Endothelial cell of umbilical vein (primary cell): ENCODE data around the gene GRM4. TPM values are rescaled to one million over a fixed set of nuclear protein-coding genes. Genes with fewer than 3 reads are reported as not detected.

Source experiments
- BruUV-seq: library from RNA; stranded (reverse); fragments of 400-500 nt; replicated peaks from 2 replicates; lab custom pipeline; 2021; lab: Mats Ljungman, UMichigan
- CTCF ChIA-PET: fragments of 300-600, 350-600 bp; sonication (Branson Sonifier 250); formaldehyde crosslinking; loops from one replicate; lab custom pipeline; 2021; ENCODE audit warnings: antibody characterized with exemption, inconsistent platforms; lab: Charles Lee
- POLR2A ChIA-PET: fragments of 300-600, 350-600 bp; sonication (Branson Sonifier 250); formaldehyde crosslinking; loops from one replicate; lab custom pipeline; 2021; ENCODE audit warnings: antibody characterized with exemption, inconsistent platforms; lab: Charles Lee
- DNase-seq: peaks from one replicate; pipeline ENCODE4 v3.0.0-alpha.2; 2011; ENCODE audit warnings: low read depth, low spot score
- FAIRE-seq: peaks from 2 replicates; lab custom pipeline; 2011; peaks lifted over from hg19 to GRCh38; lab: Jason Lieb, UNC
- H2AFZ ChIP-seq: 2 replicates; pipeline ENCODE4 v1.6.0; 2012; ENCODE audit warnings: low read depth, low read length, control low read depth, inconsistent platforms
- H3K27ac ChIP-seq: 2 replicates; pipeline ENCODE4 v1.5.1; 2011; ENCODE audit warnings: low read depth, mild to moderate bottlenecking, control low read depth, low read length, moderate library complexity; ENCODE audit not compliant: insufficient read depth
- H3K27me3 ChIP-seq, 2 experiments: 2 replicates each; pipeline versions ENCODE4 v1.6.0 to v1.6.1; 2011; ENCODE audit warnings: low read length in 2 of 2, mixed read lengths in 1 of 2; ENCODE audit not compliant: control insufficient read depth in 2 of 2, insufficient read depth in 2 of 2
- H3K36me3 ChIP-seq, 2 experiments: 2 replicates in 1 of 2; 3 replicates in 1 of 2; pipeline ENCODE4 v1.5.1; 2011; ENCODE audit warnings: low read length in 2 of 2, mild to moderate bottlenecking in 1 of 2, moderate library complexity in 1 of 2; ENCODE audit not compliant: control insufficient read depth in 2 of 2, insufficient read depth in 2 of 2; ENCODE audit errors: extremely low read depth in 1 of 2
- H3K4me1 ChIP-seq: 3 replicates; pipeline ENCODE4 v1.5.1; 2011; ENCODE audit warnings: mild to moderate bottlenecking, low read length; ENCODE audit not compliant: control insufficient read depth, insufficient read depth; ENCODE audit errors: extremely low read depth
- H3K4me2 ChIP-seq: 2 replicates; pipeline ENCODE4 v1.6.1; 2011; ENCODE audit warnings: low read length, control low read depth, mixed read lengths; ENCODE audit not compliant: insufficient read depth
- H3K4me3 ChIP-seq, 3 experiments: fragments of 200-600 bp in 1 of 3; sonication (generic), shearing (Covaris generic) in 1 of 3; replicated peaks in 1 of 3; 2 replicates each; pipeline ENCODE4 v1.5.1; 2011 to 2016; ENCODE audit warnings: control low read depth in 3 of 3, low read length in 3 of 3, mild to moderate bottlenecking in 2 of 3, inconsistent platforms in 1 of 3, low read depth in 1 of 3, moderate library complexity in 1 of 3; ENCODE audit not compliant: insufficient read depth in 1 of 3
- H3K79me2 ChIP-seq: 2 replicates; pipeline ENCODE4 v1.6.0; 2012; ENCODE audit warnings: low read length, inconsistent platforms; ENCODE audit not compliant: control insufficient read depth, insufficient read depth
- H3K9ac ChIP-seq: replicated peaks from 2 replicates; pipeline ENCODE3; 2011; ENCODE audit warnings: low read length, control low read depth; ENCODE audit not compliant: insufficient read depth; ENCODE audit errors: extremely low read depth
- H3K9me1 ChIP-seq: replicated peaks from 3 replicates; pipeline ENCODE4 v1.6.0; 2011; ENCODE audit warnings: mild to moderate bottlenecking, low read length; ENCODE audit not compliant: control insufficient read depth, insufficient read depth; ENCODE audit errors: extremely low read depth
- H3K9me3 ChIP-seq: replicated peaks from 2 replicates; pipeline ENCODE4 v1.5.1; 2012; ENCODE audit warnings: low read length, inconsistent platforms; ENCODE audit not compliant: control insufficient read depth, insufficient read depth
- H4K20me1 ChIP-seq: replicated peaks from 2 replicates; pipeline ENCODE3; 2011; ENCODE audit warnings: mild to moderate bottlenecking, low read length; ENCODE audit not compliant: control insufficient read depth, insufficient read depth; ENCODE audit errors: extremely low read depth
- CTCF ChIP-seq, 2 donors: IDR thresholded peaks; 1 replicate in 1 of 2; 2 replicates in 1 of 2; pipeline ENCODE4 v1.5.1; 2011; ENCODE audit warnings: low read length in 2 of 2, mild to moderate bottlenecking in 2 of 2, moderate library complexity in 2 of 2, control low read depth in 1 of 2, inconsistent platforms in 1 of 2, low read depth in 1 of 2; ENCODE audit not compliant: insufficient read depth in 1 of 2; ENCODE audit errors: extremely low read depth in 1 of 2
- EZH2 ChIP-seq: IDR thresholded peaks from 2 replicates; pipeline ENCODE4 v1.6.1; 2012; ENCODE audit warnings: borderline replicate concordance, low read depth, mild to moderate bottlenecking, moderate library complexity, low read length, inconsistent platforms; ENCODE audit not compliant: severe bottlenecking
- FOS ChIP-seq: IDR thresholded peaks from 2 replicates; pipeline ENCODE4 v1.6.1; 2011; ENCODE audit warnings: mild to moderate bottlenecking, low read length, moderate library complexity, borderline replicate concordance; ENCODE audit not compliant: insufficient read depth
- GATA2 ChIP-seq: IDR thresholded peaks from 2 replicates; pipeline ENCODE4 v1.7.0; 2011; ENCODE audit warnings: low read depth, mild to moderate bottlenecking, moderate library complexity, mixed read lengths, low read length; ENCODE audit not compliant: insufficient read length, insufficient read depth
- JUN ChIP-seq: IDR thresholded peaks from 2 replicates; pipeline ENCODE4 v1.6.1; 2011; ENCODE audit warnings: borderline replicate concordance, low read depth; ENCODE audit not compliant: insufficient read length, insufficient read depth
- MYC ChIP-seq: IDR thresholded peaks from one replicate; pipeline ENCODE4 v1.6.1; 2011; ENCODE audit warnings: mild to moderate bottlenecking, low read depth, low read length
- POLR2A ChIP-seq: IDR thresholded peaks from 2 replicates; pipeline ENCODE4 v1.6.1; 2012; ENCODE audit warnings: low read depth, mild to moderate bottlenecking, control low read depth, low read length
- POLR2AphosphoS5 ChIP-seq: IDR thresholded peaks from 2 replicates; pipeline ENCODE4 v1.6.1; 2012; ENCODE audit warnings: low read depth, mild to moderate bottlenecking, control low read depth, low read length, moderate library complexity; ENCODE audit not compliant: insufficient read depth
- dilution Hi-C: fragments of 300-500 bp; cut with MboI; formaldehyde crosslinking; loops from one replicate; pipeline ENCODE4 v1.15.0; 2019; ENCODE audit warnings: low sequenced_read_pairs; ENCODE audit not compliant: extremely low pct_ligation_motif_present
- intact Hi-C: fragments of 100-400 bp; cut with micrococcal nuclease; formaldehyde crosslinking; loops from one replicate; pipeline ENCODE4 v1.10.0; 2022
- polyA plus RNA-seq, 4 experiments: library from polyadenylated mRNA; depleted of rRNA in 3 of 4; stranded (reverse) in 3 of 4; unstranded in 1 of 4; fragments of >200 nt; gene quantifications; 2 replicates each; pipeline versions ENCODE4 v1.2.1 to v1.2.3, GENCODE V29; 2011 to 2012; ENCODE audit warnings: missing spikeins in 1 of 4
- total RNA-seq: library from RNA; stranded (reverse); gene quantifications from 2 replicates; pipeline ENCODE4 v1.2.3, GENCODE V29; 2021
- TF ChIP-seq, protein P1 (sequence below): IDR thresholded peaks from 2 replicates; pipeline ENCODE4 v1.6.1; 2011; ENCODE audit not compliant: insufficient read depth, insufficient read length

Gene GRM4
- total and polyA plus RNA-seq, 2 donors (not counting 3 experiments of a cell fraction or from before 2014, with no cell fraction given) = 0.03 TPM; not detected in 1

DNA sequence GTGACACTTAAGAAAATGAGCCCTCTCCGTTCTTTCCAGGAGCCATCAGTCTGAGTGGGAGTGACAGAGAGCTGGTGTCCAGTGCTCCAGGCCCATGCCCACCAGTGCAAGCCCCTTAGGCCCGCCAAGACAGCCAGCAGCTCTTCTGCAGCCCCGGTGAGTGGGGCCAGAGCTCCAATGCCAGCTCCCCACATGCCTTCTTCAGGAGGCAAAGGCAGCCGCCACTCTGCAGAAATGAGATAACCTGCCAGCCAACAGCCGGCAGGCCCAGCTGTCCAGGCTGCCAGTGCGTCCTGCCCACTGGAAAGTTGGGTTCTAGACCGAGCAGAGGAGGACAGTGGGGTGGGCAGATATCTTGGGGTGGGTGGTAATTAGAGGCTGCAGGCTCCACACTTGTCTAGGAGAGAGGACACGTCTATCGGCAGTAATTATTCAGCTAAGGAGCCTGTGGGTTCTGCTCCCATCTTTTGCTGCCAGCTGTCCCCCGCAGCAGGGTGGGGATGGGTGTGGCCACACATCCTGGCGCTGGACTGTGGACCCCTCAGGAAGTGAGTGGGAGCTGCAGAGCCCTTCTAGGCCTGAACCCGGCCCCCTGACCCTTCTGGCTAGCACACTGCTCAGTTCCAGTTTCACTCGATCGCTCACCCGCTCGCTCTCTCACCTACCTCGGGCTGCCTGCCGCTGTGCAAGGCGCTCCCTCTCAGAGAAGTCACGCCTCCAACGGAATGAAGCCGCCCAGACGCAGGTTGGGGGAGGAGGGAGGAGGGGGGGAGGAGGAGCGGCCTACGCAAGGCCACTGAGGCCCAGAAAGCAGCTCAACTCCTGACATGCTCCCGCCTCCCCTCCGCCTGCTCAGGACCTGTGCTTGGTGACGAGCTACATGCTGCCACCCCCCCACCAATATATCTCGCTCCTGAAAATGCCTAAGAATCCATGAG, 3.6 kb downstream of the GRM4 start:
- no TSS peak for BruUV-seq
- DNase-seq = no peak
- Histone ChIP-seq H2AFZ (no peak overlapping the region), H3K9me1 (no peaks in the 10 kb centered on the region), H3K36me3 (no peaks in the 10 kb centered on the region), H3K79me2 (no peaks in the 10 kb centered on the region), H4K20me1 (no peaks in the 10 kb centered on the region), H3K4me2 (no peak overlapping the region), H3K4me1 (no peaks in the 10 kb centered on the region), H3K9ac (no peak overlapping the region), H3K9me3 (no peaks in the 10 kb centered on the region), H3K4me3 (no peak overlapping the region), H3K27ac (no peak overlapping the region), H3K27me3 (peaks cover 60 to 63% of the 10 kb centered on the region in 2 experiments)
- intact Hi-C loops (no loop called here), dilution Hi-C loops (no loop called here)
- no peak for TF ChIP-seq CTCF (IDR thresholded peaks at IDR 0.05; ENCODE audit: extremely low read depth in 1 of 2, insufficient read depth in 1 of 2, low read depth in 1 of 2, low read length in 2 of 2)
- TF ChIP-seq, protein P1, sequence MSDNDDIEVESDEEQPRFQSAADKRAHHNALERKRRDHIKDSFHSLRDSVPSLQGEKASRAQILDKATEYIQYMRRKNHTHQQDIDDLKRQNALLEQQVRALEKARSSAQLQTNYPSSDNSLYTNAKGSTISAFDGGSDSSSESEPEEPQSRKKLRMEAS = no peak
- FAIRE-seq = no peak
- ChIA-PET POLR2A (no interaction called here), CTCF (interaction anchor here (0.9 to 1.0 kb wide), 2 partner anchors 13 to 17 kb away, joined by 3 to 4 read pairs; no protein-coding TSS in a partner anchor)

DNA sequence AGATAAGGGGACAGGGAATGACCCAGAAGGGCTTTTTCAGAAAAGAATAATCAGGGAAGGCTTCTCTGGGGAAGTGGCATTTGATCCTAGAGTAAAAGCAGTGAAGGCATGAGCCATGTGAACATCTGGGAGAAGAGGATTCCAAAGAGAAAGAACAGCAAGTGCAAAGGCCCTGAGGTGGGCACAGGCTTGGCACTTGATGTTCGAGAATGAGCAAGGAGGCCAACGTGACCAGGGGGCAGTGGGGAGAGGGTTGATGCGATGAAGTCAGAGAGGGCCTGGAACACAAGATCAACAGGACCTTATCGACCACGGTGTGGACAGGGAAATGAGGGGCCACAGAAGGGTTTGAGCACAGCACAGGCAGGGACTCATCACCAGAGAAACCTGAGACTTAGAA, 5.8 kb downstream of the GRM4 start:
- Histone ChIP-seq H3K4me2 (no peak overlapping the region), H3K27ac (no peak overlapping the region), H3K4me3 (no peak overlapping the region), H3K36me3 (no peaks in the 10 kb centered on the region), H2AFZ (no peak overlapping the region), H4K20me1 (no peaks in the 10 kb centered on the region), H3K4me1 (no peaks in the 10 kb centered on the region), H3K9me3 (no peaks in the 10 kb centered on the region), H3K79me2 (no peaks in the 10 kb centered on the region), H3K9me1 (no peaks in the 10 kb centered on the region), H3K27me3 (peaks cover 42 to 49% of the 10 kb centered on the region in 2 experiments), H3K9ac (no peak overlapping the region)
- FAIRE-seq (no peak), DNase-seq (no peak)
- TF ChIP-seq JUN (no peak), GATA2 (no peak), POLR2AphosphoS5 (no peak), MYC (no peak), CTCF (IDR thresholded peaks at IDR 0.05; ENCODE audit: extremely low read depth in 1 of 2, insufficient read depth in 1 of 2, low read depth in 1 of 2, low read length in 2 of 2) (no peak), EZH2 (no peak), FOS (no peak), POLR2A (no peak)
- TF ChIP-seq, protein P1 = no peak
- intact Hi-C loops = no loop called here
- POLR2A ChIA-PET = no interaction called here
- no TSS peak for BruUV-seq
- CTCF ChIA-PET = no interaction called here
- dilution Hi-C loops = no loop called here
